C4-2B (cell line): Measurements from ENCODE around the gene PDE4D.

ENCODE experiments used
- H3K27ac ChIP-seq: fragments of 450-650 bp; 2 replicates; pipeline ENCODE4 v1.5.1; 2017
- CTCF ChIP-seq: fragments of 450-650 bp; conservative IDR thresholded peaks from 2 replicates; pipeline ENCODE4 v1.5.1; 2017; ENCODE audit warnings: mild to moderate bottlenecking
- ZFX ChIP-seq: fragments of 450-650 bp; IDR thresholded peaks from 2 replicates; pipeline ENCODE4 v1.6.1; 2017

Gene PDE4D

GRCh38 chr5:59126708-59127573 is 766.6 kb downstream of the PDE4D start:
- no peak overlapping the region; the same call in 1 of the 2 replicates for H3K27ac ChIP-seq
- no peak for TF ChIP-seq ZFX
- TF ChIP-seq CTCF, result no peak

- no peak overlapping the region for H3K27ac ChIP-seq
- TF ChIP-seq ZFX (no peak), CTCF (no peak)
Measured at GRCh38 chr5:59126016-59126707, 767.4 kb downstream of the PDE4D start.

DNA sequence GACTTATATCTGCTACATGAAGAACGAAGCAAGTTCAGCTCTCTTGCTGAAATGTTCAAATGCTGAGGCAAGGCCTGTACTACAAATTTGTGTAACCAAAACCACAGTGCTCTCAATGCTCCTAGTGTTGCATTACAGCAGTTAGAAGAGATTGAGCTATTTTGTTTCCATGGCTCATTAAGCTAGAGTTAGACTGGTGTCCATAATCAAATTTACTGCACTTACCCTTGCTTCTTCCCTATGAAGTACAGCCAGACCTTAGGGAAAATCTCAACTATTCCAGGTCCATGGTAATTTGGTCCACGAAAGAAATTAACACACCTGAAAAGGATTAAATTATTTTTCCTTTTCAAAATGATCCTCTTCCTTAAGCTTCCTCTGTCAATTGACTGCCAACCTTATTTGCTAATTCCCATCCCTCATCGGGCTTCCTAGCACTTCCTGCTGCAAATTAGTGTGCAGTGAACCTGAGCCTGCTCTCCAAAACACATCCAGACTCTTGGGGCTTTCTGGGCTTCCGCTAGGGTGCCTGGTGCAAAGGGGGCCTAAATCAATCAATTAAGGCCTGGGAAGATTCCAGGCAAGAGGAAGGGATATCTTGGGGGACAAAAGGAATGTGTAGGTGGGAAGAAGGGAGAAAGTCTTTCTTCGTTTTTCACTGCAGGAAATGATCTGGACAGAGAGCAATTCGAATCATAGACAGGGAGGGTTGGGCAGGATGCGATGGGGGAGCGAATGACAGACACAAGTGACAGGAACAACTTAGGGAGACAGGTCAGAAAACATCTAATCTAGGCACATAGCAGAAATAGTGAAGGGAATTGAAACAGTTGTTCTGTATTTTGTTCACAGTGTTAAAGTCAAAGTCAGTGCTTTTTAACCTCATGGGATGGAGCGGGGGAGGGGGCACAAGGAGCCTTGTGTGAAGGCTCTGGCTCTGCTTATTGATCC is 768.2 kb downstream of the PDE4D start:
- TF ChIP-seq CTCF (no peak), ZFX (no peak)
- no peak overlapping the region for H3K27ac ChIP-seq

GRCh38 chr5:59123595-59124561 is 769.6 kb downstream of the PDE4D start:
- no peak overlapping the region for H3K27ac ChIP-seq
- no peak for TF ChIP-seq CTCF
- no peak for TF ChIP-seq ZFX

DNA sequence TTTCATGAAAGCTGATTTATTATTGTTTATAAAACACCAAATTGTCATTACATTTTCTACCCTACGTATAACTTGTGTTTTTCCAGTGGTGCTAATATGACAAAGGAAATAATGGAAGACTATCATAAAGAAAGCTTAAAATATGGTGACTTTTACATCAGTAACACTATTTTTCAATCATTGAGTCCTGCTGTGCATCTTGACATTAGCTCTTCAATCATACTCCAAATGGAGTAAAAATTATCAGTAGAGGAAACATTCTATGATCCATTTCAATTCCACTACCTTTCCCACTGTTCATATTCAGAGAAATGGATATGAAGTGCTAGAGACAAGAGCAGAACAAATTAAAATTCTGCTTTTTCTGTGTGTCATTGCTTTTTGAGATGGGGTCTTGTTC is 774.0 kb downstream of the PDE4D start:
- TF ChIP-seq CTCF, result no peak
- TF ChIP-seq ZFX, result no peak
- no peak overlapping the region; the same call in 1 of the 2 replicates for H3K27ac ChIP-seq

- TF ChIP-seq CTCF (no peak), ZFX (no peak)
- H3K27ac ChIP-seq, result peak overlapping the region; percentile 74; the same call in 1 of the 2 replicates
Measured at GRCh38 chr5:59117320-59117719, 776.2 kb downstream of the PDE4D start.
